Endothelial cell (in vitro differentiated cells): Measurements from ENCODE around the gene RPS6KA2. TPM values are rescaled to one million over a fixed set of nuclear protein-coding genes. Genes with fewer than 3 reads are reported as not detected.

Source experiments
- DNase-seq: peaks from one replicate; pipeline ENCODE4 v3.0.0; 2021; ENCODE audit warnings: low spot score
- H3K27ac Mint-ChIP-seq: one replicate; pipeline ENCODE4 v1.8.0; 2021; ENCODE audit warnings: mixed read lengths, inconsistent platforms; ENCODE audit not compliant: unreplicated experiment
- H3K27me3 Mint-ChIP-seq: one replicate; pipeline ENCODE4 v1.8.0; 2021; ENCODE audit warnings: mild to moderate bottlenecking, moderate library complexity, mixed read lengths, inconsistent platforms; ENCODE audit not compliant: unreplicated experiment
- H3K36me3 Mint-ChIP-seq: one replicate; pipeline ENCODE4 v1.8.0; 2021; ENCODE audit warnings: mild to moderate bottlenecking, low read depth, mixed read lengths, inconsistent platforms; ENCODE audit not compliant: unreplicated experiment
- H3K4me1 Mint-ChIP-seq: one replicate; pipeline ENCODE4 v1.8.0; 2021; ENCODE audit warnings: mild to moderate bottlenecking, mixed read lengths, inconsistent platforms; ENCODE audit not compliant: unreplicated experiment
- H3K4me3 Mint-ChIP-seq: one replicate; pipeline ENCODE4 v1.8.0; 2021; ENCODE audit warnings: mild to moderate bottlenecking, mixed read lengths, inconsistent platforms; ENCODE audit not compliant: unreplicated experiment
- H3K9me3 Mint-ChIP-seq: one replicate; pipeline ENCODE4 v1.8.0; 2021; ENCODE audit warnings: mixed read lengths, inconsistent platforms; ENCODE audit not compliant: unreplicated experiment
- total RNA-seq: library from RNA; stranded (reverse); fragmentation: NEBNext Ultra II Directional; extraction: Animal tissue kit (Norgen Biotek cat#: 25700); gene quantifications from one replicate; pipeline ENCODE4 v1.2.1, GENCODE V29; 2021; ENCODE audit not compliant: unreplicated experiment
- TF ChIP-seq, protein P1 (sequence below): fragments of 200-600 bp; sonication (generic); IDR thresholded peaks from one replicate; pipeline ENCODE4 v1.5.0; 2021; ENCODE audit warnings: antibody characterized with exemption; ENCODE audit not compliant: unreplicated experiment

Gene RPS6KA2
- total RNA-seq, 1 donor from 2014 or later, result 105 TPM

DNA sequence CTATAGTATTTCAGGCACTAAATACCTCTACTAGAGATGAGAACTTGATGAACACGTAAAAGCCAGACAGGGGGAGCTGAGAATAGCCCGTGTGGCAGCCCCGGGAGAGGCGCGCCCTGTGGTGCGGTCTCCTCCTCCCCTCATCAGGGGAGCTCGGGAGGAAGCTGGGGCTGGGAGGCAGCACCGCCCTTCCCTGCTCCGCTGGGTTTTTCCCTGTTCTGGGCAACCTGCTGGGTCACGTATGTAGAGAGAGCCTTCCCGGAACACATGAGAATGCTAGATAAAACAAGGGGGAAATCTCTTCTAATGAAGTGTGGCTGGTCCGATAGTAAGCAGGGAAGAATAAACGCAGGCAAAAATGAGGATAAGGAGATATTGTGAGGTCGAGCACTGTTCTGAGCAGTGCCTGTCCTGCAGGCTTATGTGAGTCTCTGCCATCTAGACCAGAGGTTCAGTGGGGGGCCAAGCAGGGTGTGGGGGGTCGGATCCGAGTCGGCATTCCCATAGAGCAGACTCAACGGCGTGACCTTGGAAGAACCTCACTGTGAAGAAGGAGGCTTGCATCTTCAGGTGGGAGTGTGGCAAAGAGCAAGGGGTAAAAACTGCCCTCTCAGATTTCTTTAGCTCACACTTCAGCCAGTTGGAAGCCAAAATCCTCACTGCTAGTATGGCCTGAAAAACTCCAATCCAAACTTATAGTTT, 13.4 kb upstream of the RPS6KA2 start:
- H3K4me3 Mint-ChIP-seq, result peak overlapping the region; percentile 18
- H3K27me3 Mint-ChIP-seq, result peaks cover 15% of the 10 kb centered on the region
- DNase-seq, result peak; percentile 66
- H3K4me1 Mint-ChIP-seq, result peaks cover 56% of the 10 kb centered on the region
- H3K9me3 Mint-ChIP-seq, result no peaks in the 10 kb centered on the region
- TF ChIP-seq, protein P1, sequence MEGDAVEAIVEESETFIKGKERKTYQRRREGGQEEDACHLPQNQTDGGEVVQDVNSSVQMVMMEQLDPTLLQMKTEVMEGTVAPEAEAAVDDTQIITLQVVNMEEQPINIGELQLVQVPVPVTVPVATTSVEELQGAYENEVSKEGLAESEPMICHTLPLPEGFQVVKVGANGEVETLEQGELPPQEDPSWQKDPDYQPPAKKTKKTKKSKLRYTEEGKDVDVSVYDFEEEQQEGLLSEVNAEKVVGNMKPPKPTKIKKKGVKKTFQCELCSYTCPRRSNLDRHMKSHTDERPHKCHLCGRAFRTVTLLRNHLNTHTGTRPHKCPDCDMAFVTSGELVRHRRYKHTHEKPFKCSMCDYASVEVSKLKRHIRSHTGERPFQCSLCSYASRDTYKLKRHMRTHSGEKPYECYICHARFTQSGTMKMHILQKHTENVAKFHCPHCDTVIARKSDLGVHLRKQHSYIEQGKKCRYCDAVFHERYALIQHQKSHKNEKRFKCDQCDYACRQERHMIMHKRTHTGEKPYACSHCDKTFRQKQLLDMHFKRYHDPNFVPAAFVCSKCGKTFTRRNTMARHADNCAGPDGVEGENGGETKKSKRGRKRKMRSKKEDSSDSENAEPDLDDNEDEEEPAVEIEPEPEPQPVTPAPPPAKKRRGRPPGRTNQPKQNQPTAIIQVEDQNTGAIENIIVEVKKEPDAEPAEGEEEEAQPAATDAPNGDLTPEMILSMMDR, result no peak
- peaks cover 8% of the 10 kb centered on the region for H3K36me3 Mint-ChIP-seq
- peak overlapping the region; percentile 93 for H3K27ac Mint-ChIP-seq

GRCh38 chr6:166639921-166640320, 12.9 kb upstream of the RPS6KA2 start:
- Mint-ChIP-seq H3K27me3 (peaks cover 15% of the 10 kb centered on the region), H3K36me3 (peaks cover 8% of the 10 kb centered on the region), H3K9me3 (no peaks in the 10 kb centered on the region), H3K4me1 (peaks cover 56% of the 10 kb centered on the region), H3K27ac (peak overlapping the region; percentile 93), H3K4me3 (peak overlapping the region; percentile 12)
- TF ChIP-seq, protein P1, result no peak
- DNase-seq, result no peak

- no peak for DNase-seq
- TF ChIP-seq, protein P1, result no peak
- Mint-ChIP-seq H3K4me1 (peaks cover 53% of the 10 kb centered on the region), H3K27ac (no peak overlapping the region), H3K4me3 (no peak overlapping the region), H3K9me3 (no peaks in the 10 kb centered on the region), H3K36me3 (peaks cover 8% of the 10 kb centered on the region), H3K27me3 (peaks cover 13% of the 10 kb centered on the region)
Observed at GRCh38 chr6:166638573-166638964, 11.5 kb upstream of the RPS6KA2 start.

- peaks cover 8% of the 10 kb centered on the region for H3K36me3 Mint-ChIP-seq
- H3K9me3 Mint-ChIP-seq, result no peaks in the 10 kb centered on the region
- peaks cover 52% of the 10 kb centered on the region for H3K4me1 Mint-ChIP-seq
- TF ChIP-seq, protein P1, result no peak
- H3K4me3 Mint-ChIP-seq, result no peak overlapping the region
- peaks cover 13% of the 10 kb centered on the region for H3K27me3 Mint-ChIP-seq
- DNase-seq, result no peak
- H3K27ac Mint-ChIP-seq, result no peak overlapping the region
Observed at GRCh38 chr6:166637812-166638572, 10.9 kb upstream of the RPS6KA2 start.

- peaks cover 12% of the 10 kb centered on the region for H3K36me3 Mint-ChIP-seq
Observed at GRCh38 chr6:166636934-166637333, 9.9 kb upstream of the RPS6KA2 start.

More at GRCh38 chr6:166636934-166637333, 9.9 kb upstream of the RPS6KA2 start:
- DNase-seq, result no peak
- Mint-ChIP-seq H3K27ac (peak overlapping the region; percentile 73), H3K4me3 (no peak overlapping the region), H3K4me1 (peaks cover 54% of the 10 kb centered on the region), H3K27me3 (peaks cover 12% of the 10 kb centered on the region), H3K9me3 (no peaks in the 10 kb centered on the region)
- TF ChIP-seq, protein P1, result no peak
